ENCODE results near the gene PNKD.

Gene PNKD

GRCh38 chr2:218257390-218257981 is 12.8 kb upstream of the PNKD start:
- DNase-seq (ENCODE audit: low spot score), result peak; percentile 45

GRCh38 chr2:218259099-218259961 is 11.0 kb upstream of the PNKD start:
- DNase-seq (ENCODE audit: low spot score), result peak; percentile 56

GRCh38 chr2:218260166-218260565 is 10.2 kb upstream of the PNKD start:
- DNase-seq (ENCODE audit: low spot score), result no peak

DNA sequence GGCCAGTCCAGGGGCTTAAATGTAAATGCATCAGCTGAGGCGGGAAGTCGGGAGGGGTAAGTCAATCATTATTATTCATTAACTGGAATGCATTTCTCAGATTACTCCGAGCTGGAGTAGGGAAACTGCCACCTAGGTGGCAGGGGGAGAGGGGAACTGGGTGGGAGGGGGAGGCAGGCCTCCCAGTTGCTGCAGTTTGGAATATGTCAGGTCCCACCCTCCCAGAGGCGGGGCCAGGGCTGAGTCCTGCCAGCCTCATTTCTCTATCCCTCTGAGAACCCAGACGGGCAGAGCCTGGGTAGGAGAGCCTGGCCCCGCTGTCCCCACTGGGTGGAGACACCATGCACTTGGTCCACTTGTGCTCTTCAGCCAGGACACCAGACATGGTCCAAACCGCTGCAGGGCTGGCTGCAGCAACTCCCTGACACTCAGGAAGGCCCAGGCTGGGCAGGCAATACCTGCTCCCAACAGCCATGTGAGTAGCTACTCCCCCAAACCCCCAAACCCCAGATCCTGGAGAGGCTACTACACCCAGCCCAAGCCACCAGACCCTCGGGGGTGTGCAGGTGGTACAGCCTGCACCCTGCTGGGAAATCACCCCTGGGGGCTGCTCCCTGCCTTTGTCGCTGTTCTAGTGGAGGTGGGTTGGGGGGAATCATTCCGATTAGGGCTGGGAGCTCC is 9.4 kb upstream of the PNKD start, which contains the start of gene GPBAR1:
Gene GPBAR1 (plus strand): TSS at position 274 of the 681 bp plus-strand sequence. CDS start 1,710 bp downstream, outside the sequence.
- DNase-seq (ENCODE audit: low spot score), result peak; percentile 69

- DNase-seq (ENCODE audit: low spot score), result peak; percentile 33
These were observed 8.7 kb upstream of the PNKD start for GRCh38 chr2:218261423-218262236.

GRCh38 chr2:218262237-218262600 is 8.1 kb upstream of the PNKD start:
- DNase-seq (ENCODE audit: low spot score), result no peak

- DNase-seq (ENCODE audit: low spot score), result no peak
These were observed 7.4 kb upstream of the PNKD start for GRCh38 chr2:218262631-218263586.

GRCh38 chr2:218263817-218264641 is 6.3 kb upstream of the PNKD start:
- DNase-seq (ENCODE audit: low spot score), result no peak

GRCh38 chr2:218264773-218265561 is 5.4 kb upstream of the PNKD start:
- DNase-seq (ENCODE audit: low spot score), result no peak

GRCh38 chr2:218265626-218266025 is 4.7 kb upstream of the PNKD start:
- DNase-seq (ENCODE audit: low spot score), result no peak

DNA sequence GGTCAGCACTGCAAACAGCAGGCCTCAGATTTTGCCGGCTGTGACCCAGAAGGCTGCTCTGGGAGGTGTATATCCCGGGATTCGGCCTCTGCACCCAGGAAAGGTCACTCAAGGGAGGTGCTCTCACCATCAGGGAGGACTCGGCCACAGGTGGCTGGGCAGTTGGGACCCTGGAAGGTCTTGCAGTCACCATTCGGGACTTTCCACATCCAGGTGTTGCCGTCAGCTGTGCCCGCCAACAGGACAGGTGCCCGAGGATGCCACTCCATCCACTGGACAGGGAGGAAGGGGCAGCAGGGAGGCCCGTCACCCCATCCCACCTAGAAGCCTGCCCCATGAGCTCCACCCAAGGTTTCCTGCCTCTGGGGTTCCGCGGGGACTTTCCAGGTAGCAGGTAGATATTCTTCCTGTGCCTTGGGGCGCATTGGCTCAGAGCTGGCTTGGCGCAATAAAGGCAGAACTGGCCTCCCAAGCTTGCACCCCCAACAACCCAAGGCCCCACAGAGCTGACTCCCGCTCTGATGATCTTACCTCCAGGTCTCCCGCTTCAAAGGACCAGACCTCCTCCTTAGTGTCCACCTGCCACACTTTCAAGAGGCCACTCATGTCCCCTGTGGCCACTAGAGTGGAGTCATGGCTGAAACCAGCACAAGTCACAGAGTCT is 3.9 kb upstream of the PNKD start:
- DNase-seq (ENCODE audit: low spot score), result no peak

GRCh38 chr2:218267259-218267658 is 3.1 kb upstream of the PNKD start:
- no peak for DNase-seq (ENCODE audit: low spot score)

DNA sequence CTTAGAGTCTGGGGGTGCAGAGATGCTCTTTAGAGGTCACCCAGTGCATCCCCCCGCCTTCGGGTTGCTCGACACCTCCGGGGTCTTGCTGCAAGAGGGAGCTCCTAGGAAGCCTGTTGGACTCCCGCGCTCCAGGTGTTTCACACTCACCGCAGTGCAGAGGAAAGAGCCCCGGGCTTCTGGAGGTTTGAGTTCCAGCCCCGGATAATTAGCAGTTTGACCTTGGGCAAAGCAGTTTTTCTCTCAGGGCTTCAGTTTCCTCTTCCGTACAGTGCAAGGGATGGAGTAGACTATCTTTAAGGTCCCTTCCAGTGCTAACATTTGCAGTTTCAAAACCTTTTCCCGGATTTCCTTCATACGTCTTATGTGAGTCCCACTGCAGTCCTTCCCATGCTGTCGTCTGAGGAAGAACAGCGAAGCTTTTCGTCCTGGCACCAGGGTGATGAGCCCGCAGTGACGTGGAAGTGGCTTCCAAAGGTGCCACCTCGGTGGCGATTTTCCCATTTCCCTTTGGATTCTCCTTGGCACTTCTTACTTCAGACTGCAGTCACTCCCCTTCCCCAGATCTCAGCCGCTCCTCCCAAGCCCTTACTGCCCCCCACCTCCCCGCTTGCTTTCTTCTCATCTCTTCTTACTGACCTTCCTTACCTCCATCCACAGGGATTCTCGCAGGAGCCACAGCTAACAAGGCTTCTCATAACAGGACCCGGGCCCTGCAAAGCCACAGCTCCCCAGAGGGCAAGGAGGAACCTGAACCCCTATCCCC is 585 bp downstream of the PNKD start:
- peak; percentile 54 for DNase-seq (ENCODE audit: low spot score)

- peak; percentile 20 for DNase-seq (ENCODE audit: low spot score)
These were observed 1.1 kb downstream of the PNKD start for GRCh38 chr2:218271487-218271797.

DNA sequence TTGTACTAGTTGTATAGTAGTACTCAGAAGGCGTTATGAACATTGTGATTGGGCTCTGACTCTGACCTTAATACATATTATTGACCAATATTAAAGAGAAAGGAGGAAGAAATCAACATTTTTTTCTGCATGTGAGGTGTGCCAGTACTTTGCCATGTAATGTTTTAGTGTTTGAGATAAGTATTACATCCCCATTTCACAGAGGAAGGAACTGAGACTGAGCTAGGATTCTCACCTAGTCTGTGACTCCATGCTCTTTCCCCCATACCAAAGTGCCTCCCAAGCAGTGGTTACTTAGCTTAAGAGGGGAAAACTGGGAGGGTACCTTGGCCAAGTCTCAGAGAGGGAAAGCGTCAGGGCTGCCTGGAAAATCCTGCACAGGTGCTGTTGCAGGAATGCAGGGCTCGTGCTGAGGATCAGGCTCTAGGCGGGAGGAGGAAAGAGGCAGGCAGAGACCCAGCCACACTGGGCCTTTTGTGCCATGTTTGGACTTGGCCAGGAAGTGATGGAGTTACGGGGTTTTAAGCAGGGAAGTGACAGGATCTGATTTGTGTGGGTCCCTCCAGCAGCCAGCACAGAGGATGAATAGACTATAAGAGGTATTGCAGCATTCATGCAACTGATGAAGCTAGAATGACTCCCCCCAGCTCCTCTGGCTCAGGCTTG is 1.7 kb downstream of the PNKD start:
- no peak for DNase-seq (ENCODE audit: low spot score)

- DNase-seq (ENCODE audit: low spot score), result peak; percentile 93
These were observed 2.4 kb downstream of the PNKD start for GRCh38 chr2:218272531-218273212.
